CD14-positive monocyte (primary cell): Measurements from ENCODE around the gene NEDD4L. TPM values are rescaled to one million over a fixed set of nuclear protein-coding genes. Genes with fewer than 3 reads are reported as not detected.

Source experiments
- DNase-seq, 3 donors: peaks; one replicate each; pipeline ENCODE4 v3.0.0-alpha.2; 2011 to 2022
- H2AFZ ChIP-seq: 2 replicates; pipeline ENCODE4 v1.6.0; 2012; ENCODE audit warnings: mild to moderate bottlenecking, low read depth, low read length, inconsistent platforms; ENCODE audit not compliant: insufficient read depth, poor library complexity, severe bottlenecking
- H3K27ac ChIP-seq, 2 donors: 1 replicate in 1 of 2; 2 replicates in 1 of 2; pipeline ENCODE4 v1.5.1; 2012 to 2013; ENCODE audit warnings: low read length in 2 of 2, control low read depth in 1 of 2, inconsistent platforms in 1 of 2, low read depth in 1 of 2, mild to moderate bottlenecking in 1 of 2
- H3K27me3 ChIP-seq, 2 donors: one replicate each; pipeline versions ENCODE4 v1.6.0 to v1.6.1; 2011 to 2013; ENCODE audit warnings: low read length in 2 of 2; ENCODE audit not compliant: control insufficient read depth in 2 of 2, insufficient read depth in 2 of 2
- H3K36me3 ChIP-seq, 2 donors: replicated peaks in 1 of 2; 1 replicate in 1 of 2; 2 replicates in 1 of 2; pipeline versions ENCODE4 v1.5.1 to v1.6.1; 2012 to 2013; ENCODE audit warnings: low read length in 2 of 2, control low read depth in 1 of 2, inconsistent platforms in 1 of 2, mild to moderate bottlenecking in 1 of 2; ENCODE audit not compliant: insufficient read depth in 2 of 2, control insufficient read depth in 1 of 2
- H3K4me1 ChIP-seq, 2 donors: 1 replicate in 1 of 2; 2 replicates in 1 of 2; pipeline versions ENCODE4 v1.5.1 to v1.6.1; 2012 to 2013; ENCODE audit warnings: low read length in 2 of 2, control low read depth in 1 of 2, inconsistent platforms in 1 of 2, mild to moderate bottlenecking in 1 of 2, moderate library complexity in 1 of 2; ENCODE audit not compliant: insufficient read depth in 2 of 2, control insufficient read depth in 1 of 2
- H3K4me2 ChIP-seq: replicated peaks from 2 replicates; pipeline ENCODE3; 2012; ENCODE audit warnings: low read length, moderate library complexity, mild to moderate bottlenecking; ENCODE audit not compliant: poor library complexity, severe bottlenecking; ENCODE audit errors: extremely low read depth
- H3K4me3 ChIP-seq, 3 experiments: fragments of 200-600 bp in 1 of 3; sonication (generic) in 1 of 3; replicated peaks in 1 of 3; 1 replicate in 2 of 3; 2 replicates in 1 of 3; pipeline ENCODE4 v1.5.1; 2011 to 2013; ENCODE audit warnings: low read length in 3 of 3, mild to moderate bottlenecking in 3 of 3, control low read depth in 2 of 3, low read depth in 2 of 3, inconsistent platforms in 1 of 3, moderate library complexity in 1 of 3
- H3K79me2 ChIP-seq: 2 replicates; pipeline ENCODE4 v1.6.0; 2012; ENCODE audit warnings: mild to moderate bottlenecking, control low read depth, inconsistent platforms, low read length, moderate library complexity; ENCODE audit not compliant: insufficient read depth
- H3K9ac ChIP-seq: 2 replicates; pipeline ENCODE4 v1.6.0; 2017; ENCODE audit warnings: low read length, mild to moderate bottlenecking; ENCODE audit not compliant: insufficient read depth, poor library complexity, severe bottlenecking
- H3K9me3 ChIP-seq, 2 donors: replicated peaks in 1 of 2; 1 replicate in 1 of 2; 2 replicates in 1 of 2; pipeline versions ENCODE4 v1.5.1 to v1.6.1; 2012 to 2013; ENCODE audit warnings: low read length in 2 of 2, control low read depth in 1 of 2; ENCODE audit not compliant: control insufficient read depth in 1 of 2, insufficient read depth in 1 of 2
- H4K20me1 ChIP-seq: 2 replicates; pipeline ENCODE4 v1.6.0; 2012; ENCODE audit warnings: mild to moderate bottlenecking, low read length, control low read depth, moderate library complexity; ENCODE audit not compliant: insufficient read depth
- H3K27ac Mint-ChIP-seq, 7 donors: one replicate each; pipeline ENCODE4 v1.8.0; 2020; ENCODE audit warnings: mild to moderate bottlenecking in 7 of 7, mixed read lengths in 7 of 7, moderate library complexity in 6 of 7, inconsistent platforms in 2 of 7
- H3K27me3 Mint-ChIP-seq, 3 donors: one replicate each; pipeline ENCODE4 v1.8.0; 2021 to 2022; ENCODE audit warnings: low read depth in 3 of 3, mild to moderate bottlenecking in 3 of 3, mixed read lengths in 3 of 3, moderate library complexity in 3 of 3, inconsistent platforms in 1 of 3
- H3K36me3 Mint-ChIP-seq, 2 donors: one replicate each; pipeline ENCODE4 v1.8.0; 2020; ENCODE audit warnings: mixed read lengths in 2 of 2, inconsistent platforms in 1 of 2, mild to moderate bottlenecking in 1 of 2
- H3K4me1 Mint-ChIP-seq: one replicate; pipeline ENCODE4 v1.8.0; 2020; ENCODE audit warnings: mild to moderate bottlenecking, mixed read lengths
- H3K4me3 Mint-ChIP-seq, 2 donors: one replicate each; pipeline ENCODE4 v1.8.0; 2020; ENCODE audit warnings: mild to moderate bottlenecking in 2 of 2, mixed read lengths in 2 of 2, moderate library complexity in 1 of 2
- H3K9me3 Mint-ChIP-seq, 7 donors: one replicate each; pipeline ENCODE4 v1.8.0; 2020 to 2022; ENCODE audit warnings: mixed read lengths in 7 of 7, mild to moderate bottlenecking in 6 of 7, moderate library complexity in 6 of 7, inconsistent platforms in 2 of 7
- CTCF ChIP-seq: fragments of 200-600 bp; IDR thresholded peaks from one replicate; pipeline ENCODE4 v1.8.0; 2022; ENCODE audit warnings: antibody characterized with exemption, mild to moderate bottlenecking
- WGBS: methylation state at CpG from one replicate; pipeline ENCODE4 v1.1.5; 2013; ENCODE audit warnings: missing lambda C conversion rate; ENCODE audit not compliant: insufficient coverage; 5-methylcytosine and 5-hydroxymethylcytosine counted together
- intact Hi-C, 2 donors: fragments of 100-400 bp; cut with micrococcal nuclease; formaldehyde crosslinking; loops; one replicate each; pipeline versions ENCODE4 v1.15.0 to v1.15.1; 2023
- polyA plus RNA-seq, 3 donors: library from polyadenylated mRNA; depleted of rRNA in 1 of 3; unstranded in 2 of 3; stranded (reverse) in 1 of 3; fragments of 300-500 nt in 2 of 3; fragments of >200 nt in 1 of 3; fragmentation: Illumina TruSeq in 2 of 3; gene quantifications; 1 replicate in 2 of 3; 2 replicates in 1 of 3; pipeline ENCODE4 v1.2.3, GENCODE V29; 2012 to 2021

Gene NEDD4L
- polyA plus RNA-seq, 3 donors, result 2.5 to 5.2 (median 4.5) TPM

GRCh38 chr18:58396144-58396543 is 352.1 kb downstream of the NEDD4L start:
- Histone ChIP-seq H3K4me1 (no peaks in the 10 kb centered on the region), H4K20me1 (no peaks in the 10 kb centered on the region), H3K9ac (no peak overlapping the region), H2AFZ (no peak overlapping the region), H3K4me2 (no peak overlapping the region), H3K4me3 (no peak overlapping the region), H3K36me3 (no peaks in the 10 kb centered on the region), H3K27me3 (no peaks in the 10 kb centered on the region), H3K27ac (no peak overlapping the region), H3K9me3 (no peaks in the 10 kb centered on the region), H3K79me2 (no peaks in the 10 kb centered on the region)
- Mint-ChIP-seq H3K4me3 (no peak overlapping the region), H3K9me3 (no peaks in the 10 kb centered on the region), H3K27ac (no peak overlapping the region), H3K4me1 (no peaks in the 10 kb centered on the region), H3K27me3 (no peaks in the 10 kb centered on the region), H3K36me3 (no peaks in the 10 kb centered on the region)
- intact Hi-C loops, result no loop called here
- 87% methylated on average over 4 of the region's 10 CpGs for WGBS
- no peak for DNase-seq
- no peak for TF ChIP-seq CTCF

GRCh38 chr18:58396966-58397365 is 352.9 kb downstream of the NEDD4L start:
- Mint-ChIP-seq H3K27ac (no peak overlapping the region), H3K9me3 (no peaks in the 10 kb centered on the region), H3K4me3 (no peak overlapping the region), H3K27me3 (peaks cover 0 to 2% (median 0%) of the 10 kb centered on the region in 3 donors), H3K4me1 (no peaks in the 10 kb centered on the region), H3K36me3 (no peaks in the 10 kb centered on the region)
- no peaks in the 10 kb centered on the region for H3K79me2 ChIP-seq
- intact Hi-C loops, result no loop called here
- H4K20me1 ChIP-seq, result no peaks in the 10 kb centered on the region
- WGBS, result 100% methylated on average over 1 of the region's 3 CpGs
- no peak overlapping the region for H3K4me2 ChIP-seq
- H3K4me3 ChIP-seq, result no peak overlapping the region
- no peaks in the 10 kb centered on the region for H3K36me3 ChIP-seq
- no peaks in the 10 kb centered on the region for H3K4me1 ChIP-seq
- H3K9ac ChIP-seq, result no peak overlapping the region
- DNase-seq, result no peak
- no peaks in the 10 kb centered on the region for H3K27me3 ChIP-seq
- TF ChIP-seq CTCF, result no peak
- H2AFZ ChIP-seq, result no peak overlapping the region
- H3K9me3 ChIP-seq, result no peaks in the 10 kb centered on the region
- no peak overlapping the region for H3K27ac ChIP-seq
